GM20431 (cell line): ENCODE results near the gene CAPZA3.
"Not testable (repeated sequence)": the region's sequence is repeated elsewhere in the genome, so short reads cannot be mapped to it uniquely, and the experiment has no call there.

Experiments used
- in situ Hi-C: fragments of 300-500 bp; cut with MseI, MboI; formaldehyde crosslinking; loops from one replicate; pipeline ENCODE4 v1.15.0; 2020; ENCODE audit warnings: low sequenced_read_pairs; ENCODE audit not compliant: unreplicated experiment

CAPZA3 gene

DNA sequence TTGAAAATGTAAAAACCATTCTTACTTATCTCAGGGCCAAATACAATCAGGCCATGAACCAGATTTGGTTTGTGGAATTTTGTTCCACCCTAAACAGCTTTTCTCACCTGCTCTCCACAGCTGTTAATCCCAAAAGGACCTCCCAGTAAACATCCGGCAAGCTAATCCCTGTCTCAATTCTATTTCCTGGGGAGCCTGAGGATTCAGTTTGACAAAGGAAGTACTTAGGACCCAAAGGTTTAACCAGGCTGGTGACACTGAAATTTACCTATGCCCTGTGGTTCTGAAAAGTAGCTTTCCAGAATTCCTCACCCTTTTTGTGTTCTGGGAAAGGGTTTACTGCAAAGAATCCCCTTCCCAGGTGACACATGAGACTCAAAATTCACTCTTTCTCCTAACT is 15.0 kb downstream of the CAPZA3 start:
- in situ Hi-C loops = no loop called here

DNA sequence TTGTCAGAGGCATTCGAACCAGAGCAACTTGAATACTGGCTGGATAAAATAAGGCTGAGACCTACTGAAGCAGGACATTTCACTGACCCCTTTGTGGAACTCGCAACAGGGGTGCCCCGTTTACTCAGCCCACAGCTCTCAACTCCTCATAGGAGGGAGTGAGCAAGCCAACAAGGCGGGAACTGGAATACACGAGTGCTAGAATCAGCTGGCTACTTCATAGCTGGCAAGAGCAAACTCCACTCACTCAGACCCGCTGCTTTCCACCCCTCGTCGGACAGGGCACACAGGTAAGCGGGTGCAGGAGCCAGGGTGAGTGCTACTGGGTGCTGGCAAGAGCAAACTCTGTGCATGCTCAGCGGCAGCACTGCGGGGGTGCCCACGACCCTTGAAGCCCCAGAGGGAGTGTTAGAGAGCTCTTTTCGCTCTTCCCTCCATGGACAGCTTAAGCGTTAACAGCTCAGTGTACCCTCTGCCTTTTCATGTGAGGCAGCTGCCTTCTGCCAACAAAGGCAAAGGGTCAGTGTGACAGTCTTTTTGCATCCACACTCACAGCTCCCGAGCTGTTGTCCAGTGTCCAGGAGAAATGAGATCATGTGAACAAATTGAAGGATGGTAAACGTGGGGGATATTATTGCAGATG is 15.7 kb downstream of the CAPZA3 start:
- in situ Hi-C loops = no loop called here

DNA sequence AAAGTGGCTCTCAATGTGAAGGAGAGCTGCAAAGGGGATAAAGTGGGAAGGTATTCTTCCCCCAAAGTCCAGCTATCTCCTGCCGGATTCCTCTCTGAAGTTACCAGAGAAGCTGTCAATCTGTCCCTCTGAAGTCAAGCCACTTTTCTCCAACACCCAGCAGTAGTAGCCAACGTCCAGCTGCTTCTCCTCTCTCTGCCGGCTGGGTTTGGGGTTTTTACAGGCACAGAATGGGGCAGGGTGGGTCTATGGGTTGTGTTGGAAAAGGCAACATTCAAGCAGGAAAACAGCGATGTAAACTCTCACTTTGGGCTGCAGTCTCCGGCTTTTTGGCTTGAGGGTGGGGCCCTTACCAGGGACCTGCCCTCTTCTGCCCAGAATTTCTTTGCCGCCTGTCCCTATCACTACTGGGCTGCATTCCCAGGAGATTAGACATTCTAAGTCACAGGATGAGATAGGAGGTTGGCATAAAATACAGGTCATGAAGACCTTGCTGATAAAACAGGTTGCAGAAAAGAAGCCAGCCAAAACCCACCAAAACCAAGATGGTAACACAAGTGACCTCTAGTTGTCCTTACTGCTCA is 16.3 kb downstream of the CAPZA3 start:
- in situ Hi-C loops = no loop called here

DNA sequence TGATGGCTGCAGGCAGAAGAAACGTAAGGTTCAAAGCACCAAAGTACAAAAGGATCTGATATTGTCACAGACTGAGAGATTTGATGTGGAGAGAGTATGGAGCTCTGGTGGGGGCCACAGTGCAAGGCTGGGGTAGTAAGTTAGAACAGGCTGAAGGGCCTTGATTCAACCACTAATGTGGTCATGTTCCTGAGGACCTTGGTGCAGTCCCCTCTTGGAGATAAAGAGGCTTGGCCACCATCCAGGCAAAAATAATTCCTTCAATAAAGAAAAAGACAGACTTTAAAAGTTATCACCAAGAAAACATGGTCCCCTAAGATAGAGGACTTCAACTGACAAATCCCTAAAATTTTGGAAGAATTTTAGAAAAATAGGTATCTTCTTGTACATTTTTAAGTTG is 17.4 kb downstream of the CAPZA3 start:
- in situ Hi-C loops = no loop called here

DNA sequence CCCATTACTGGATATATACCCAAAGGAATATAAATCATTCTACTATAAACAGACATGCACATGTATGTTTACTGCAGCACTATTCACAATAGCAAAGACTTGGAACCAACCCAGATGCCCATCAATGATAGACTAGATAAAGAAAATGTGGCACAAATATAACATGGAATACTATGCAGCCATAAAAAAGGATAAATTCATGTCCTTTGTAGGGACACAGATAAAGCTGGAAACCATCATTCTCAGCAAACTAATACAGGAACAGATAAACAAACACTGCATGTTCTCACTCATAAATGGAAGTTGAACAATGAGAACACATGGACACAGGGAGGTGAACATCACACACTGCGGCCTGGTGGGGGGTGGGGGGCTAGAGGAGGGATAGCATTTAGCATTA is 28.6 kb downstream of the CAPZA3 start:
- in situ Hi-C loops = not testable (repeated sequence)

DNA sequence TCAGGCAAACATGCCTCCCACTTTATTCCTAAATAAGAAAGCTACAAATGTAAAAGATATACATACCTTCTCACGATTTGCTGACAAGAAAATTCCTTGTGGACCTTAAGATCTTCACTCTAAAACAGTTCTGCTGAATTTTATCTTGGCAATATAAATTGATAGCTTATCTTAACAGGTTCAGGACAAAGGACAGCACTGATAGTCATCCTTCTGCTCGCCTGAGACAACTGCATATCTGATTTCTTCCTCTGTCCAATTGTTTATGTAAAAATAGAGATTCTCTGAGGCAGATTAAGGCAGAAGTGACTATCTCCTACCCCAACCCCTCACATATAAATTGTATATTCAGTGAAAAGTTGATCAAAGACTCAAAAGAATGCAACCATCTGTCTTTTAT is 44.9 kb downstream of the CAPZA3 start:
- in situ Hi-C loops = no loop called here

DNA sequence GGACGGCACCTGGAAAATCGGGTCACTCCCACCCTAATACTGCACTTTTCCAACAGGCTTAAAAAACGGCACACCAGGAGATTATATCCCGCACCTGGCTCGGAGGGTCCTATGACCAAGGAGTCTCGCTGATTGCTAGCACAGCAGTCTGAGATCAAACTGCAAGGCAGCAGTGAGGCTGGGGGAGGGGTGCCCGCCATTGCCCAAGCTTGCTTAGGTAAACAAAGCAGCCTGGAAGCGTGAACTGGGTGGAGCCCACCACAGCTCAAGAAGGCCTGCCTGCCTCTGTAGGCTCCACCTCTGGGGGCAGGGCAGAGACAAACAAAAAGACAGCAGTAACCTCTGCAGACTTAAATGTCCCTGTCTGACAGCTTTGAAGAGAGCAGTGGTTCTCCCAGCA is 47.5 kb downstream of the CAPZA3 start:
- in situ Hi-C loops = not testable (repeated sequence)
